GM12878 (cell line): Measurements from ENCODE around the gene SEMA3D. TPM values are rescaled to one million over a fixed set of nuclear protein-coding genes. Genes with fewer than 3 reads are reported as not detected.

ENCODE experiments used
- ATAC-seq: fragments of 200-7000 bp; cut with Tn5 transposase; 3 replicates; pipeline ENCODE4 v1.9.1; 2020; ENCODE audit warnings: mild to moderate bottlenecking, moderate library complexity
- BruUV-seq: library from RNA; stranded (reverse); fragments of 400-500 nt; replicated peaks from 2 replicates; lab custom pipeline; 2021; lab: Mats Ljungman, UMichigan
- CTCF ChIA-PET: fragments of 300-600 bp; sonication (Branson Sonifier 250); formaldehyde crosslinking; extraction: SDS; loops from one replicate; lab custom pipeline; 2021; ENCODE audit warnings: inconsistent platforms; lab: Yijun Ruan, JAX
- POLR2A ChIA-PET: fragments of 350-600 bp; formaldehyde crosslinking; extraction: SDS; loops from one replicate; lab custom pipeline; 2021; ENCODE audit warnings: inconsistent platforms; lab: Charles Lee
- RAD21 ChIA-PET: fragments of 300-600 bp; sonication (Branson Sonifier 250); formaldehyde crosslinking; loops from one replicate; lab custom pipeline; 2023; ENCODE audit warnings: antibody characterized with exemption; ENCODE audit not compliant: unreplicated experiment; lab: Charles Lee
- SMC1A ChIA-PET: fragments of 300-600 bp; sonication (Branson Sonifier 250); formaldehyde crosslinking; loops from one replicate; lab custom pipeline; 2023; ENCODE audit not compliant: unreplicated experiment, uncharacterized antibody; lab: Charles Lee
- DNase-seq: peaks from one replicate; pipeline ENCODE4 v3.0.0-alpha.2; 2011; ENCODE audit warnings: low read depth, low spot score
- FAIRE-seq: peaks from 3 replicates; lab custom pipeline; 2011; peaks lifted over from hg19 to GRCh38; lab: Jason Lieb, UNC
- H2AFZ ChIP-seq: 2 replicates; pipeline ENCODE4 v1.6.0; 2011; ENCODE audit warnings: low read depth, low read length, control low read depth; ENCODE audit not compliant: control insufficient read depth
- H3K27ac ChIP-seq: 2 replicates; pipeline ENCODE4 v1.5.1; 2011; ENCODE audit warnings: control low read depth; ENCODE audit not compliant: control insufficient read depth, insufficient read depth
- H3K27me3 ChIP-seq, 2 experiments: replicated peaks in 1 of 2; 2 replicates each; pipeline versions ENCODE4 v1.6.0 to v1.6.1; 2011; ENCODE audit warnings: low read length in 1 of 2; ENCODE audit not compliant: control insufficient read depth in 2 of 2, insufficient read depth in 2 of 2
- H3K36me3 ChIP-seq, 2 experiments: 2 replicates each; pipeline ENCODE4 v1.5.1; 2011; ENCODE audit warnings: low read length in 1 of 2; ENCODE audit not compliant: control insufficient read depth in 2 of 2, insufficient read depth in 2 of 2
- H3K4me1 ChIP-seq: 2 replicates; pipeline ENCODE4 v1.6.1; 2011; ENCODE audit warnings: mild to moderate bottlenecking, low read length, moderate library complexity, mixed read lengths; ENCODE audit not compliant: control insufficient read depth, insufficient read depth
- H3K4me2 ChIP-seq: 2 replicates; pipeline ENCODE4 v1.6.0; 2011; ENCODE audit warnings: control low read depth; ENCODE audit not compliant: control insufficient read depth, insufficient read depth
- H3K4me3 ChIP-seq: fragments of 200-600 bp; sonication (generic); 2 replicates; pipeline ENCODE4 v1.5.1; 2016
- H3K79me2 ChIP-seq: 2 replicates; pipeline ENCODE4 v1.6.0; 2011; ENCODE audit warnings: low read length; ENCODE audit not compliant: control insufficient read depth, insufficient read depth
- H3K9ac ChIP-seq: 2 replicates; pipeline ENCODE4 v1.8.0; 2011; ENCODE audit warnings: low read length, control low read depth, mixed read lengths; ENCODE audit not compliant: control insufficient read depth, insufficient read depth
- H3K9me3 ChIP-seq: replicated peaks from 3 replicates; pipeline ENCODE4 v1.5.1; 2011; ENCODE audit warnings: mild to moderate bottlenecking, low read length; ENCODE audit not compliant: control insufficient read depth, insufficient read depth
- H4K20me1 ChIP-seq: 2 replicates; pipeline ENCODE4 v1.6.0; 2011; ENCODE audit not compliant: control insufficient read depth, insufficient read depth
- ATF2 ChIP-seq: IDR thresholded peaks from 2 replicates; pipeline ENCODE4 v1.6.1; 2012; ENCODE audit warnings: low read length, inconsistent platforms
- ATF3 ChIP-seq: IDR thresholded peaks from 2 replicates; pipeline ENCODE4 v1.6.1; 2011; ENCODE audit warnings: low read depth, mild to moderate bottlenecking, low read length, moderate library complexity, borderline replicate concordance; ENCODE audit errors: extremely low read depth
- ATF7 ChIP-seq: fragments of 450-650 bp; IDR thresholded peaks from 2 replicates; pipeline ENCODE4 v1.6.1; 2016; ENCODE audit warnings: low read depth, mild to moderate bottlenecking
- BRCA1 ChIP-seq: IDR thresholded peaks from 2 replicates; pipeline ENCODE4 v1.6.1; 2011; ENCODE audit warnings: low read depth, low read length, improper control_type of control experiment
- CBX5 ChIP-seq: sonication (generic); IDR thresholded peaks from 2 replicates; pipeline ENCODE4 v1.6.1; 2016; ENCODE audit warnings: low read depth, moderate library complexity, mild to moderate bottlenecking, inconsistent platforms
- CREB1 ChIP-seq: IDR thresholded peaks from 2 replicates; pipeline ENCODE4 v1.6.1; 2012; ENCODE audit warnings: low read depth, mild to moderate bottlenecking, inconsistent platforms
- IKZF2 ChIP-seq, 2 experiments: fragments of 450-650 bp; IDR thresholded peaks; 2 replicates each; pipeline ENCODE4 v1.6.1; 2017; ENCODE audit warnings: mild to moderate bottlenecking in 2 of 2, moderate library complexity in 2 of 2
- NFIC ChIP-seq: IDR thresholded peaks from 2 replicates; pipeline ENCODE4 v1.6.1; 2012; ENCODE audit warnings: low read depth, mild to moderate bottlenecking, inconsistent platforms, low read length, moderate library complexity
- NFYB ChIP-seq: IDR thresholded peaks from 2 replicates; pipeline ENCODE4 v1.6.1; 2011; ENCODE audit warnings: low read depth, mild to moderate bottlenecking, low read length, improper control_type of control experiment, moderate library complexity; ENCODE audit not compliant: insufficient read depth
- PAX5 ChIP-seq: IDR thresholded peaks from 2 replicates; pipeline ENCODE4 v1.6.1; 2011; ENCODE audit warnings: low read depth, low read length, borderline replicate concordance
- POLR2A ChIP-seq: IDR thresholded peaks from 2 replicates; pipeline ENCODE4 v1.6.1; 2011; ENCODE audit warnings: low read depth, mild to moderate bottlenecking, low read length
- RELA ChIP-seq: fragments of 450-650 bp; IDR thresholded peaks from 2 replicates; pipeline ENCODE4 v1.8.0; 2014; ENCODE audit warnings: borderline replicate concordance; ENCODE audit not compliant: partially characterized antibody
- RUNX3 ChIP-seq: IDR thresholded peaks from 2 replicates; pipeline ENCODE4 v1.6.1; 2012; ENCODE audit warnings: low read length, inconsistent platforms
- SMAD5 ChIP-seq: IDR thresholded peaks from 2 replicates; pipeline ENCODE4 v1.6.1; 2016; ENCODE audit warnings: antibody characterized with exemption, low read depth
- SRF ChIP-seq, 2 experiments: IDR thresholded peaks; 2 replicates each; pipeline ENCODE4 v1.6.1; 2011; ENCODE audit warnings: low read depth in 2 of 2, low read length in 2 of 2, mild to moderate bottlenecking in 1 of 2, moderate library complexity in 1 of 2
- TCF12 ChIP-seq: IDR thresholded peaks from 2 replicates; pipeline ENCODE4 v1.6.1; 2011; ENCODE audit warnings: low read depth, mild to moderate bottlenecking, low read length
- WRNIP1 ChIP-seq: IDR thresholded peaks from 2 replicates; pipeline ENCODE4 v1.6.1; 2011; ENCODE audit warnings: low read depth, low read length, improper control_type of control experiment, borderline replicate concordance
- WGBS: methylation state at CpG from one replicate; pipeline ENCODE4 v1.1.6; 2016; ENCODE audit warnings: low lambda C conversion rate; ENCODE audit not compliant: insufficient replicate concordance, insufficient coverage; ENCODE audit errors: missing lambda C conversion rate; 5-methylcytosine and 5-hydroxymethylcytosine counted together
- in situ Hi-C: fragments of 300-500 bp; cut with MboI; formaldehyde crosslinking; loops from 9 replicates; pipeline ENCODE4 v1.14.3; 2018; ENCODE audit warnings: mixed read lengths
- intact Hi-C: fragments of 100-400 bp; cut with micrococcal nuclease; formaldehyde crosslinking; loops from one replicate; pipeline ENCODE4 v1.14.2; 2022; ENCODE audit not compliant: unreplicated experiment
- polyA plus RNA-seq, 11 experiments: library from polyadenylated mRNA; depleted of rRNA in 4 of 11; unstranded in 6 of 11; stranded (reverse) in 5 of 11; fragments of >200 nt; fragmentation: Nextera tagmentation in 4 of 11; fragmentation: Illumina TruSeq in 1 of 11; extraction: Ambion mirVana in 4 of 11; extraction: Trizol in 1 of 11; gene quantifications; 1 replicate in 1 of 11; 2 replicates in 10 of 11; pipeline versions ENCODE4 v1.2.1 to v1.2.3, GENCODE V29; 2011 to 2016; ENCODE audit warnings: inconsistent platforms in 2 of 11, missing spikeins in 2 of 11, low read depth in 1 of 11
- total RNA-seq, 4 experiments: library from RNA; depleted of rRNA in 3 of 4; stranded (reverse); fragments of >200 nt in 3 of 4; fragmentation: Illumina TruSeq in 1 of 4; extraction: Trizol in 1 of 4; gene quantifications; 2 replicates each; pipeline versions ENCODE4 v1.2.1 to v1.2.3, GENCODE V29; 2013 to 2021

The SEMA3D gene
- total and polyA plus RNA-seq, 10 of the 15 experiments (the other 5 are each of a cell fraction or from before 2014, with no cell fraction given) = 0.04 TPM; not detected in 9

GRCh38 chr7:85103357-85103756 lies 83.5 kb downstream of the SEMA3D start (continued):
- TF ChIP-seq WRNIP1 (no peak), SRF (IDR thresholded peaks at IDR 0.05; ENCODE audit: low read depth in 2 of 2, low read length in 2 of 2) (no peak), RELA (no peak), CREB1 (no peak), PAX5 (no peak), TCF12 (no peak), ATF2 (no peak)
- TF ChIP-seq, all 136 proteins: peak for 0

- DNase-seq (no peak), ATAC-seq (no peak), FAIRE-seq (no peak)
- ChIA-PET RAD21 (no interaction called here), SMC1A (interaction anchor here (0.6 to 1.1 kb wide), 2 partner anchors 12 to 510 kb away, joined by 3 read pairs; no protein-coding TSS in a partner anchor), POLR2A (no interaction called here), CTCF (interaction anchor here (1.0 kb wide), 1 partner anchor 14 kb away, joined by 3 read pairs; no protein-coding TSS in a partner anchor)
- H3K36me3 ChIP-seq = no peaks in the 10 kb centered on the region
- intact Hi-C loops (no loop called here), in situ Hi-C loops (no loop called here)
- no peaks in the 10 kb centered on the region for H3K27me3 ChIP-seq
- no peaks in the 10 kb centered on the region for H3K79me2 ChIP-seq
- H3K9ac ChIP-seq = no peak overlapping the region
- H4K20me1 ChIP-seq = no peaks in the 10 kb centered on the region
- no peak overlapping the region for H3K4me2 ChIP-seq
- 6% methylated on average over 2 of the region's 2 CpGs for WGBS
- no peak overlapping the region for H3K27ac ChIP-seq
- no TSS peak for BruUV-seq
- no peaks in the 10 kb centered on the region for H3K9me3 ChIP-seq
- H2AFZ ChIP-seq = no peak overlapping the region
- H3K4me3 ChIP-seq = no peak overlapping the region
- no peak for TF ChIP-seq SMAD5
- TF ChIP-seq RUNX3 = no peak
- no peak for TF ChIP-seq ATF7
- no peak for TF ChIP-seq NFIC
- no peak for TF ChIP-seq POLR2A
- TF ChIP-seq BRCA1 = no peak
- TF ChIP-seq IKZF2 (IDR thresholded peaks at IDR 0.05) = no peak
- no peak for TF ChIP-seq NFYB
- TF ChIP-seq ATF3 = no peak
- no peak for TF ChIP-seq CBX5
- H3K4me1 ChIP-seq = no peaks in the 10 kb centered on the region
These were observed 84.0 kb downstream of the SEMA3D start for GRCh38 chr7:85102813-85103350.
